Mucosa of descending colon (tissue), 3 donors: Measurements from ENCODE around the gene TBR1. TPM values are rescaled to one million over a fixed set of nuclear protein-coding genes. Genes with fewer than 3 reads are reported as not detected.

Source experiments
- ATAC-seq: fragments of 200-7000 bp; cut with Tn5 transposase; one replicate; pipeline ENCODE4 v1.9.1; 2020; ENCODE audit warnings: mild to moderate bottlenecking, moderate library complexity
- DNase-seq, 3 donors: peaks; one replicate each; pipeline ENCODE4 v3.0.0-alpha.2; 2020
- H3K36me3 ChIP-seq: fragments of 200-600 bp; one replicate; pipeline ENCODE4 v1.8.0; 2021; ENCODE audit warnings: low read depth, mild to moderate bottlenecking
- H3K4me1 ChIP-seq: fragments of 200-600 bp; one replicate; pipeline ENCODE4 v1.8.0; 2021; ENCODE audit warnings: low read depth, mild to moderate bottlenecking
- H3K4me3 ChIP-seq: fragments of 200-600 bp; one replicate; pipeline ENCODE4 v1.8.0; 2021; ENCODE audit warnings: mild to moderate bottlenecking
- H3K9me3 ChIP-seq: fragments of 200-600 bp; one replicate; pipeline ENCODE4 v1.8.0; 2021; ENCODE audit warnings: mild to moderate bottlenecking
- intact Hi-C, 2 donors: fragments of 100-400 bp; cut with DNase I in 1 of 2; cut with micrococcal nuclease in 1 of 2; formaldehyde crosslinking; loops; one replicate each; pipeline versions ENCODE4 v1.11.0 to v1.11.1; 2022; cut with DNase I, micrococcal nuclease
- total RNA-seq, 3 donors: library from RNA; stranded (reverse); fragmentation: NEBNext Ultra II Directional in 2 of 3; extraction: Animal tissue kit (Norgen Biotek cat#: 25700) in 2 of 3; gene quantifications; one replicate each; pipeline versions ENCODE4 v1.2.1 to v1.2.4, GENCODE V29; 2021 to 2023
- TF ChIP-seq, protein P1 (sequence below): fragments of 200-600 bp; IDR thresholded peaks from one replicate; pipeline ENCODE4 v1.8.0; 2022; ENCODE audit warnings: antibody characterized with exemption, mild to moderate bottlenecking
- donor health status: DM: no; HTN: no; CAD: no; lungs with moderate emphysema.
- donor health status: DM: no; HTN: no; CAD: no.
- donor health status: DM: no; HTN: yes; CAD: no.

TBR1 gene
- total RNA-seq, 3 donors from 2014 or later, result not detected

DNA sequence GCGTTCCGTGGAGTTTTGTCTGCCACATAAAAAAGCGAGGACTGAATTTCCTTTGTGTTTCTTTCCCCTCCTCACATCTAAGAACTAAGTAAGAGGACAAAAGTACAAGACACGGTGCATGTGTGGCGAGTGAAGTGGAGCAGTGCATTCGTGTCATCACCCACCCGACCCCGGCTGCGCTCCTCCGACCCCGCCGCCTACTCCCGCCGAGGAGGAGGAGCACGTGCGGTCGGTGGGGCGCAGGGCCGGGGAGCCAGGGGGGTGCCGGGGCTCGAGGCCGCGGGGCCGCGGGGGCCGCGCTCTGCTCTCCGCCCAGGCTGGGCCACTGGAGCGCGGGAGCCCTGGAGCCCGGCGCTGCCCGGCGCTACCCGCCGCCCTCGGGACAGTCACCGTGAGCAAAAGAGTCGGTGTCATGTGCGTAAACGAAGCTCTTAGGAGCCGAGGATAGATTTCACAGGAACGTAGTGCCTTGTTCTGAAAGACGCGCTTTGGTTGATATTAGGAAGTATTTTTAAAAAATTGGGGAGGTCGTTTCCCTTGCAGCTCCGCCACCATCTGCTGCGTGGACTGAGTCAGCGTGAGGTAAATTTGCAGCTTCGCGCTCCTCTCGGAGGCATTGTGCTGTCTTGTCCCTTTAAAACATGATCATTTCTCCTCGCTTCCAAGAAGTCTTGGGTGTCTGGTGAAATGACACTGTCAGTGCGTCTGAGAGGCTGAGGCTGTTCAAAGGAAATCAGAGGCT lies 11.0 kb downstream of the TBR1 start:
- DNase-seq (peak in 2 of 3 donors; percentile 49 to 56), ATAC-seq (no peak)
- TF ChIP-seq, protein P1, sequence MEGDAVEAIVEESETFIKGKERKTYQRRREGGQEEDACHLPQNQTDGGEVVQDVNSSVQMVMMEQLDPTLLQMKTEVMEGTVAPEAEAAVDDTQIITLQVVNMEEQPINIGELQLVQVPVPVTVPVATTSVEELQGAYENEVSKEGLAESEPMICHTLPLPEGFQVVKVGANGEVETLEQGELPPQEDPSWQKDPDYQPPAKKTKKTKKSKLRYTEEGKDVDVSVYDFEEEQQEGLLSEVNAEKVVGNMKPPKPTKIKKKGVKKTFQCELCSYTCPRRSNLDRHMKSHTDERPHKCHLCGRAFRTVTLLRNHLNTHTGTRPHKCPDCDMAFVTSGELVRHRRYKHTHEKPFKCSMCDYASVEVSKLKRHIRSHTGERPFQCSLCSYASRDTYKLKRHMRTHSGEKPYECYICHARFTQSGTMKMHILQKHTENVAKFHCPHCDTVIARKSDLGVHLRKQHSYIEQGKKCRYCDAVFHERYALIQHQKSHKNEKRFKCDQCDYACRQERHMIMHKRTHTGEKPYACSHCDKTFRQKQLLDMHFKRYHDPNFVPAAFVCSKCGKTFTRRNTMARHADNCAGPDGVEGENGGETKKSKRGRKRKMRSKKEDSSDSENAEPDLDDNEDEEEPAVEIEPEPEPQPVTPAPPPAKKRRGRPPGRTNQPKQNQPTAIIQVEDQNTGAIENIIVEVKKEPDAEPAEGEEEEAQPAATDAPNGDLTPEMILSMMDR, result no peak
- Histone ChIP-seq H3K9me3 (no peaks in the 10 kb centered on the region), H3K4me3 (no peak overlapping the region), H3K4me1 (peaks cover 23% of the 10 kb centered on the region), H3K36me3 (no peaks in the 10 kb centered on the region)
- intact Hi-C loops, result no loop called here

DNA sequence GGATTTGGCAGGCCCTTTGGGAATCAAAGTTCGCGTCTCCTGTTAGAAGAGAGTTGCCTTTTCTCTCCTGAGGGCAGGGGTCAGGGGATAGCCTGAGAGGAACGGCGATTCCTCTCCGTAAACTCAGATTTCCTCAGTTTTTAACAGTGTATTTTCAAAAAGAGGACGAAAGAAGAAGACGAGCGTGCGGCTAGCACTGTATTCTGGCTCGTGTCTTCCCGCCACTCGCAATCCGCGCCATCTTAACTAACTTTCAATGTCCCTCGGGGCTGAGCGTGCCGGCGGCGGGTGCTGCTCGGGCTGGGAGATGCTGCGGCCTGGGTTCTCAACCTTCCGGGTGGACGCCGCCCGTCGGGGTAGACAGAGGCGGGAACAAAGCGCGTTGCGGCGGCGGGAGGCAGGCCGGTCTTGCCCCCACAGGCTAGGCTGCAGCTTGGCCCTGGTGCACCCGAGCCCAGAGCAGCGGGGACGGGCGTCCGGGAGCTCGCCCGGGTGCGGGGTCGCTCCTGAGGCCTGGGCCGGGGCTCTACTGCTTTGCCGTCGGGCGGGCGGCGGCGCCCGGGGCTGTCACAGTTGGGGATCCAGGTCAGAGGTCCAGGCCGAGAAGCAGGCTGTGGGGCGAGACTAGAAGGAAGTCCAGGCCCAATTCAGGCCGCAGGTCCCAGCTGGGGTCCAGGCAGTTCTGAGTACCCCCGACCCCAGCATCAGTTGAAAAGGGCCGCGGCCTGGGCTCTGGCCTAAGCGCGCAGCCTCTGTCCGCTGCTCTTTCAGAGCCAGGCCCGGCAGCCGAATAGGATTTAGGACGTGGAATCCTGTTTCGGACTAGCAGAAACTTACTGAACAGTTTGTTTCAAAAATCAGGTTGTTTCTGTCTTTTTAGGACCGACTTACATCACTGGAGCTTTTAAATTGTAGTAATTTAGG lies 11.8 kb downstream of the TBR1 start:
- DNase-seq, result peak in 1 of 3 donors; percentile 16
- intact Hi-C loops, result no loop called here
- Histone ChIP-seq H3K36me3 (no peaks in the 10 kb centered on the region), H3K9me3 (no peaks in the 10 kb centered on the region), H3K4me1 (peaks cover 18% of the 10 kb centered on the region), H3K4me3 (no peak overlapping the region)
- TF ChIP-seq, protein P1, result no peak
- no peak for ATAC-seq

DNA sequence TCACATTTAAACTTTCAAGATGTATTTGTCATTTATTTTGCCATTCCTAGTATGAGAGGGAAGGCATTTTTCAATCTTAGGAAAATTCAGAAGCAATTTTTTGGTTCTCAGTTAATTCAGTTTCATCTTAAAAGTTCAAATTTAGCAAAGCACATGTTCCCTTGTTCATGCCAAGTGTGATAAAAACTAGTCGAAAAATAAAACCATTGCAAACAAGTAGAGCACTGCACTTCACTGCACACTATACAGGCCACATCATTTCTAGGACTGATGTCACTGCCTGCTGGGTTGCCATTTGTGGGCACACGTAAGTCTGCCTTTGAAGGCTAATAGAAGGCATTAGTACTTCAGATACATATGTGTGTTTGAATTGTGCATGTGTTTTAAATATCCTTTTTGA lies 14.3 kb downstream of the TBR1 start:
- no peak for ATAC-seq
- Histone ChIP-seq H3K4me3 (no peak overlapping the region), H3K4me1 (peaks cover 4% of the 10 kb centered on the region), H3K9me3 (no peaks in the 10 kb centered on the region), H3K36me3 (no peaks in the 10 kb centered on the region)
- DNase-seq, result no peak
- TF ChIP-seq, protein P1, result no peak
- intact Hi-C loops, result no loop called here

DNA sequence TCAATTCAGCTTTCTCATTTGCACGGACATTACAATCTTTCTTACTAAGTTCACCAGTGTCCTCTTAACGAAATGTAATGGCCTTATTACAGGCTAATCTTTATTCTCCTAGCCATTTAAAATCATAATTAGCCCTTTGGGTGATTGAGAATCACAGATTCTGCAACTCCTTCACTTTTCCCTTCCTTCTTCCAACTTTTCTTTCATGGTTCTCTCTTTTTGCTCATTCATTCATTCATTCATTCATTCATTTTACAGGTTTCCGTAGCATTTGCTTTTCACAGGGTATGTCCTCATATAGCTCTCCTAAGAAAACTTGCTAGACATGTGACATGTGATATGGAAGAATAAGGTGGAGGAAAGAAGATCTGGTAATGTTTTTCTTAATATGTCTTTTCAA lies 16.0 kb downstream of the TBR1 start:
- ATAC-seq (no peak), DNase-seq (no peak)
- intact Hi-C loops, result no loop called here
- TF ChIP-seq, protein P1, result no peak
- H3K4me1 ChIP-seq, result no peaks in the 10 kb centered on the region
- no peaks in the 10 kb centered on the region for H3K36me3 ChIP-seq
- H3K4me3 ChIP-seq, result no peak overlapping the region
- H3K9me3 ChIP-seq, result no peaks in the 10 kb centered on the region

DNA sequence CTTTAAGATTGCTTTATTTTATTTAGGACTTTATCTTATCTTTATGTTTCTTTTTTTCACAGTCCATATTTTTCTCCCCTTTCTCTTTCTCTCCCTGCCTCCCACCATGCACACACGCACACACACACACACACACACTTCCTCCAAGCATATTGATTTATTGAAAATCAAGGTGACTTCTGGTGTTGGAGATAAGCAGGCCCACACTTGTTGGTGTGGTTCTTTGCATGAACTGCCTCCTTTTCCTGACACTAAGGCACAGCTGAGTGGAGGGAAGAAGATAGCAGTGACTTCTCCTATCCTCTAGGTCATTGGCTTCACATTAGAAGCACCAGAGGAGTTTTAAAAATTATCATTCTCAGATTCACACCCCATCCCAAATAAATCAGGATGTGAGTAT lies 18.0 kb downstream of the TBR1 start:
- Histone ChIP-seq H3K36me3 (no peaks in the 10 kb centered on the region), H3K4me1 (no peaks in the 10 kb centered on the region), H3K9me3 (no peaks in the 10 kb centered on the region), H3K4me3 (no peak overlapping the region)
- DNase-seq (no peak), ATAC-seq (no peak)
- intact Hi-C loops, result no loop called here
- TF ChIP-seq, protein P1, result no peak
